Measurements from ENCODE around the gene MAPT.
"Not testable (repeated sequence)": the region's sequence is repeated elsewhere in the genome, so short reads cannot be mapped to it uniquely, and the experiment has no call there.

DNA sequence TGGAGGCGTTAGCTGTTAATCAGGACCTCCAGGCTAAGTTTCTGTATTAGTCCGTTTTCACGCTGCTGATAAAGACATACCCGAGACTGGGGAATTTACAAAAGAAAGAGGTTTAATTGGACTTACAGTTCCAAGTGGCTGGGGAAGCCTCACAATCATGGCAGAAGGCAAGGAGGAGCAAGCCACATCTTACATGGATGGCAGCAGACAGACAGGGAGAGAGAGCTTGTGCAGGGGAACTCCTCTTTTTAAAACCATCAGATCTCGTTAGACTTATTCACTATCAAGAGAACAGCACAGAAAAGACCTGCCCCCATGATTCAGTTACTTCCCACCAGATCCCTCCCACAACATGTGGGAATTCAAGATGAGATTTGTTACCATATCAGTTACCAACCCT, 18.7 kb downstream of the MAPT start:
- TF ChIP-seq, protein P1, sequence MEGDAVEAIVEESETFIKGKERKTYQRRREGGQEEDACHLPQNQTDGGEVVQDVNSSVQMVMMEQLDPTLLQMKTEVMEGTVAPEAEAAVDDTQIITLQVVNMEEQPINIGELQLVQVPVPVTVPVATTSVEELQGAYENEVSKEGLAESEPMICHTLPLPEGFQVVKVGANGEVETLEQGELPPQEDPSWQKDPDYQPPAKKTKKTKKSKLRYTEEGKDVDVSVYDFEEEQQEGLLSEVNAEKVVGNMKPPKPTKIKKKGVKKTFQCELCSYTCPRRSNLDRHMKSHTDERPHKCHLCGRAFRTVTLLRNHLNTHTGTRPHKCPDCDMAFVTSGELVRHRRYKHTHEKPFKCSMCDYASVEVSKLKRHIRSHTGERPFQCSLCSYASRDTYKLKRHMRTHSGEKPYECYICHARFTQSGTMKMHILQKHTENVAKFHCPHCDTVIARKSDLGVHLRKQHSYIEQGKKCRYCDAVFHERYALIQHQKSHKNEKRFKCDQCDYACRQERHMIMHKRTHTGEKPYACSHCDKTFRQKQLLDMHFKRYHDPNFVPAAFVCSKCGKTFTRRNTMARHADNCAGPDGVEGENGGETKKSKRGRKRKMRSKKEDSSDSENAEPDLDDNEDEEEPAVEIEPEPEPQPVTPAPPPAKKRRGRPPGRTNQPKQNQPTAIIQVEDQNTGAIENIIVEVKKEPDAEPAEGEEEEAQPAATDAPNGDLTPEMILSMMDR (IDR thresholded peaks at IDR 0.05): not testable (repeated sequence)
- TF ChIP-seq POLR2A (IDR thresholded peaks at IDR 0.05): not testable (repeated sequence)
